ENCODE measurements around the gene TTC1. TPM values are rescaled to one million over a fixed set of nuclear protein-coding genes. Genes with fewer than 3 reads are reported as not detected.

The TTC1 gene
- total RNA-seq = 10 to 100 TPM; 28.5 to 46.7 (median 38.8) TPM

GRCh38 chr5:160008877-160009590 is at the start of gene TTC1:
TSS of gene TTC1 (plus strand) at chr5:160009139. CDS start at chr5:160010529, 1,390 bp downstream.
- Histone ChIP-seq H3K4me1 (peaks cover 23 to 30% (median 24%) of the 10 kb centered on the region in 4 donors), H3K4me3 (peak within 1 kb of the TSS; percentile 63 to 92 (median 74)), H3K36me3 (peaks cover 0 to 24% (median 3%) of the 10 kb centered on the region in 4 donors), H3K27me3 (no peaks in the 10 kb centered on the region), H3K9me3 (no peaks in the 10 kb centered on the region), H3K27ac (peak within 1 kb of the TSS; percentile 75 to 93 (median 86))
- WGBS, 2 donors = 1% methylated on average over 29 to 31 of the region's 31 CpGs
- DNase-seq (peak in 1 of 2 donors; percentile 98), ATAC-seq (ENCODE audit: low FRiP score in 2 of 2) (peak; percentile 97 to 99)
- TF ChIP-seq CTCF (IDR thresholded peaks at IDR 0.05) = peak in 1 of 6 experiments; percentile 13
- peak in 1 of 4 donors; percentile 95 for TF ChIP-seq EP300 (IDR thresholded peaks at IDR 0.05)
- peak; percentile 63 to 91 (median 86) for TF ChIP-seq POLR2A (IDR thresholded peaks at IDR 0.05)
- TF ChIP-seq POLR2AphosphoS5 (IDR thresholded peaks at IDR 0.05) = peak; percentile 95 to 97

- H3K36me3 ChIP-seq = no peaks in the 10 kb centered on the region
- 87 to 92% methylated on average over 8 of the region's 8 CpGs for WGBS, 2 donors
- no peaks in the 10 kb centered on the region for H3K27me3 ChIP-seq
- no peak overlapping the region for H3K4me3 ChIP-seq
- no peaks in the 10 kb centered on the region for H3K9me3 ChIP-seq
- no peak for ATAC-seq (ENCODE audit: low FRiP score in 2 of 2)
- H3K4me1 ChIP-seq = peaks cover 0 to 6% (median 2%) of the 10 kb centered on the region in 4 donors
- TF ChIP-seq POLR2A (IDR thresholded peaks at IDR 0.05) (no peak), POLR2AphosphoS5 (IDR thresholded peaks at IDR 0.05) (no peak), EP300 (IDR thresholded peaks at IDR 0.05) (no peak), CTCF (IDR thresholded peaks at IDR 0.05) (no peak)
- DNase-seq = no peak
- no peak overlapping the region for H3K27ac ChIP-seq
These were observed 47.5 kb upstream of the TTC1 start for GRCh38 chr5:159961176-159962160.

- no peak overlapping the region for H3K4me3 ChIP-seq
- H3K36me3 ChIP-seq = no peaks in the 10 kb centered on the region
- TF ChIP-seq POLR2A (IDR thresholded peaks at IDR 0.05) = no peak
- no peak for TF ChIP-seq CTCF (IDR thresholded peaks at IDR 0.05)
- H3K9me3 ChIP-seq = no peaks in the 10 kb centered on the region
- WGBS, 2 donors = 69 to 86% methylated on average over 4 of the region's 4 CpGs
- peaks cover 0 to 6% (median 2%) of the 10 kb centered on the region in 4 donors for H3K4me1 ChIP-seq
- ATAC-seq (ENCODE audit: low FRiP score in 2 of 2) (no peak), DNase-seq (no peak)
- H3K27ac ChIP-seq = no peak overlapping the region
- no peaks in the 10 kb centered on the region for H3K27me3 ChIP-seq
These were observed 46.7 kb upstream of the TTC1 start for GRCh38 chr5:159962214-159962613.

GRCh38 chr5:159963935-159964334 is 45.0 kb upstream of the TTC1 start:
- TF ChIP-seq POLR2AphosphoS5 (IDR thresholded peaks at IDR 0.05) (no peak), POLR2A (IDR thresholded peaks at IDR 0.05) (no peak), CTCF (IDR thresholded peaks at IDR 0.05) (no peak), EP300 (IDR thresholded peaks at IDR 0.05) (no peak)
- H3K4me3 ChIP-seq = no peak overlapping the region
- H3K4me1 ChIP-seq = peaks cover 0 to 6% (median 2%) of the 10 kb centered on the region in 4 donors
- 87% methylated on average over 6 of the region's 6 CpGs for WGBS, 2 donors
- no peaks in the 10 kb centered on the region for H3K9me3 ChIP-seq
- ATAC-seq (ENCODE audit: low FRiP score in 2 of 2) (no peak), DNase-seq (no peak)
- no peak overlapping the region for H3K27ac ChIP-seq
- no peaks in the 10 kb centered on the region for H3K27me3 ChIP-seq
- H3K36me3 ChIP-seq = no peaks in the 10 kb centered on the region
